ENCODE results near the gene SCGB2A2. TPM values are rescaled to one million over a fixed set of nuclear protein-coding genes. Genes with fewer than 3 reads are reported as not detected.

The SCGB2A2 gene
- not detected for total RNA-seq (ENCODE audit: unreplicated experiment)
- long read RNA-seq, result 0 reads

DNA sequence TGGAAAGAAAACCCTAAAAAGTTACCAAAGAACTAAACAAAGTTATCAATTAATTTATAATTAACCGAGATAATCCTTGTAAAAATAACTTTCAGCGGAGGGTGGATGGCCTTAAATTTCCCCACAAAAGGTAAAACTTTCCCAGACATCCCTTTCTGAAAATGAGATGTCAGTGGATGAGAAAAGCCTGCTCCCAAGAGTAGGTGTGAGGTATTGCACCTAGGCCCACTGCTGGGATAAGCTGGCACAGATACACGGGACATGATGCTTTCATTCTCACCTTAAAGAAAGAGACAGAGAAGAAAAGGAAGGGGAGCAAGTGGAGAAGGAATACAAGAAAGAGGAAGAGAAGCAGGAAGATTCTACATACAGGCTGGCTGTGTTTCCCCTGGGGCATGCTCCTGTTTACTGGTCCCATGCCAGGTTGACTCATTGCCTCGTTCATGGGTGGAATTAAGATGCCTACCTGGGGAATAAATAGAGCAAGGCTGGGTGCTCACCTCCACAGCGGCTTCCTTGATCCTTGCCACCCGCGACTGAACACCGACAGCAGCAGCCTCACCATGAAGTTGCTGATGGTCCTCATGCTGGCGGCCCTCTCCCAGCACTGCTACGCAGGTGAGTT, at the start of gene SCGB2A2:
SCGB2A2 (plus strand) TSS at position 505 of the 625 bp plus-strand sequence; CDS start at position 564, 59 bp downstream.
- Mint-ChIP-seq H3K9me3 (ENCODE audit: unreplicated experiment) (no peaks in the 10 kb centered on the region), H3K27me3 (ENCODE audit: unreplicated experiment) (peaks cover 5% of the 10 kb centered on the region), H3K4me1 (ENCODE audit: low read depth, unreplicated experiment) (no peaks in the 10 kb centered on the region), H3K36me3 (ENCODE audit: unreplicated experiment) (no peaks in the 10 kb centered on the region), H3K27ac (ENCODE audit: unreplicated experiment) (no peak within 1 kb of the TSS), H3K4me3 (ENCODE audit: unreplicated experiment) (no peak within 1 kb of the TSS)
- no peak for DNase-seq
- TF ChIP-seq, protein P1, sequence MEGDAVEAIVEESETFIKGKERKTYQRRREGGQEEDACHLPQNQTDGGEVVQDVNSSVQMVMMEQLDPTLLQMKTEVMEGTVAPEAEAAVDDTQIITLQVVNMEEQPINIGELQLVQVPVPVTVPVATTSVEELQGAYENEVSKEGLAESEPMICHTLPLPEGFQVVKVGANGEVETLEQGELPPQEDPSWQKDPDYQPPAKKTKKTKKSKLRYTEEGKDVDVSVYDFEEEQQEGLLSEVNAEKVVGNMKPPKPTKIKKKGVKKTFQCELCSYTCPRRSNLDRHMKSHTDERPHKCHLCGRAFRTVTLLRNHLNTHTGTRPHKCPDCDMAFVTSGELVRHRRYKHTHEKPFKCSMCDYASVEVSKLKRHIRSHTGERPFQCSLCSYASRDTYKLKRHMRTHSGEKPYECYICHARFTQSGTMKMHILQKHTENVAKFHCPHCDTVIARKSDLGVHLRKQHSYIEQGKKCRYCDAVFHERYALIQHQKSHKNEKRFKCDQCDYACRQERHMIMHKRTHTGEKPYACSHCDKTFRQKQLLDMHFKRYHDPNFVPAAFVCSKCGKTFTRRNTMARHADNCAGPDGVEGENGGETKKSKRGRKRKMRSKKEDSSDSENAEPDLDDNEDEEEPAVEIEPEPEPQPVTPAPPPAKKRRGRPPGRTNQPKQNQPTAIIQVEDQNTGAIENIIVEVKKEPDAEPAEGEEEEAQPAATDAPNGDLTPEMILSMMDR (IDR thresholded peaks at IDR 0.05; ENCODE audit: partially characterized antibody, unreplicated experiment), result no peak

DNA sequence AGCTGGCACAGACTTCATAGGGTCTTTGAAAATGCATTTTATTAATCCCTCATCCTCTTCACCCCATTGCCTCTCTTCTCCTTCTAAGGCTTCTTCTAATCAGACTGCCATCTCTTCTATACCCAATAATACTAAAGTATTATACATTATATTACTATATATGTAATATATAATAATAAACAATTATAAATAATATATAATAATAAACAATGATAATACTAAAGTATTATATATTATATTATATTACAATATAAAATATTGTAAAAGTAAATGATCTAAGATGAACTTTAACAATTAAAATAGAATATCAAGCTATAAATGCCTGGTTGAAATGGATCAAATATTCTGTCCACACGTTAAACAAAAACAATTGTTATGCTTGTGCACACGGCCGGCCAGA, 48.5 kb upstream of the SCGB2A2 start:
- Mint-ChIP-seq H3K4me3 (ENCODE audit: unreplicated experiment) (no peak overlapping the region), H3K27me3 (ENCODE audit: unreplicated experiment) (no peaks in the 10 kb centered on the region), H3K27ac (ENCODE audit: unreplicated experiment) (no peak overlapping the region), H3K36me3 (ENCODE audit: unreplicated experiment) (peaks cover 23% of the 10 kb centered on the region), H3K9me3 (ENCODE audit: unreplicated experiment) (peaks cover 10% of the 10 kb centered on the region), H3K4me1 (ENCODE audit: low read depth, unreplicated experiment) (peaks cover 3% of the 10 kb centered on the region)
- DNase-seq, result no peak
- TF ChIP-seq, protein P1 (IDR thresholded peaks at IDR 0.05; ENCODE audit: partially characterized antibody, unreplicated experiment), result no peak

DNA sequence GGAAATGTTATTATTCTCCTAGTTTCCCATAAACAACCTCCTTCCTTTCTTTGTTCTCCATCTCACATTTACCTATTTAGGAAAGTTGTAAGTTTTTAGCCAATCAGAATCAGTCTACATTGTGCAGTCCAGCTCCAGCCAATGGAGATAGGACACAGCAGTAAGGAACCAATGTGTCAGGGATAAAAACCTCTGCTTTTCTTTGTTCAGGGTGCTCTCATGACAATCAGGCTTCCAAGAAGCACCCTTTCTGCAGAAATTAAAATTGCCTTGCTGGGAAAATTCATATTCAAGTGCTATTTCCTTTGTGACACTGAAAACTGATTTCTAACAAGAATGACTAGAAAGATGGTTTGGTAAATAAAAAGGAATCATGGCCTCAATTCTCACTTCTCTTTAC, 46.9 kb upstream of the SCGB2A2 start:
- peaks cover 23% of the 10 kb centered on the region for H3K36me3 Mint-ChIP-seq (ENCODE audit: unreplicated experiment)
- no peak overlapping the region for H3K27ac Mint-ChIP-seq (ENCODE audit: unreplicated experiment)

DNA sequence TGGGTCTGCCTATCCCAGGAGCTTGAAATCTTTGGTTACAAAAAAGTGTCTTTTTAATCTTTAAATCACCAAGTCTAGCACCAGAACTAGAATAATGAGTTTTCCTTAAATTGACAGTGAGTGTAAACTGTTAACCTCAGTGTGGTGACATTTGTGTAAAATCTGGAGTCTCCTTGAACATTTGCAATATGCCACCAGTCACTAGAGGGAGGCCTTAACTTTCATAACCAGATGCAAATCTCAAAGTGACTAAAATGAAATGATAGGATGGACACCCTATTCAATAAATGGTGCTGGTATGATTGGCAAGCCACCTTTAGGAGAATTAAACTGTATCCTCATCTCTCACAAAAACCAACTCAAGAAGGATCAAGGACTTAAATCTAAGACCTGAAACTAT, 36.2 kb upstream of the SCGB2A2 start:
- Mint-ChIP-seq H3K36me3 (ENCODE audit: unreplicated experiment) (no peaks in the 10 kb centered on the region), H3K4me1 (ENCODE audit: low read depth, unreplicated experiment) (no peaks in the 10 kb centered on the region), H3K27ac (ENCODE audit: unreplicated experiment) (no peak overlapping the region), H3K9me3 (ENCODE audit: unreplicated experiment) (no peaks in the 10 kb centered on the region), H3K4me3 (ENCODE audit: unreplicated experiment) (no peak overlapping the region), H3K27me3 (ENCODE audit: unreplicated experiment) (peaks cover 2% of the 10 kb centered on the region)
- TF ChIP-seq, protein P1 (IDR thresholded peaks at IDR 0.05; ENCODE audit: partially characterized antibody, unreplicated experiment), result no peak
- no peak for DNase-seq

More for the DNA sequence above, 46.9 kb upstream of the SCGB2A2 start:
- TF ChIP-seq, protein P1 (IDR thresholded peaks at IDR 0.05; ENCODE audit: partially characterized antibody, unreplicated experiment), result no peak
- Mint-ChIP-seq H3K4me1 (ENCODE audit: low read depth, unreplicated experiment) (no peaks in the 10 kb centered on the region), H3K4me3 (ENCODE audit: unreplicated experiment) (no peak overlapping the region), H3K9me3 (ENCODE audit: unreplicated experiment) (peaks cover 10% of the 10 kb centered on the region), H3K27me3 (ENCODE audit: unreplicated experiment) (no peaks in the 10 kb centered on the region)
- DNase-seq, result no peak

DNA sequence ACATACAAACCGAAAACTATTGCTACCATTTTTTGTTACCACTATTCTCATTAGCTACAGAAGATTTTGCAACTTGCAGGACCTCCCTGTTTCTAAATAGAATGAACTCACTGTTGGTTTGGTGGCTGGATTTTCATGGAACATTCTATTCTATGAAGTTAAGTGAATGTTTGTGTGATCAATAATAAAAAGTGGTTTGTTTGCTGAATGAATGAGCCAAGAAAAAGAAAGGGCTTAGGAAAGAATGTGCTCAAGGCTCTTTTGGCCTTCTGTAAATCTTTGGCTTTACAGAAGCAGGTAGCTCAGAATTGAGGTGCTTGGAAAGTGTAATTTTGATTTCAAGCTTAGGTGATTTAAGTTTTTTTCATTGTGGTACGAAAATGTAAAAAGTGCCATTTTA, 33.8 kb upstream of the SCGB2A2 start:
- peaks cover 2% of the 10 kb centered on the region for H3K27me3 Mint-ChIP-seq (ENCODE audit: unreplicated experiment)
- H3K27ac Mint-ChIP-seq (ENCODE audit: unreplicated experiment), result no peak overlapping the region
- no peaks in the 10 kb centered on the region for H3K36me3 Mint-ChIP-seq (ENCODE audit: unreplicated experiment)
- DNase-seq, result no peak
- no peaks in the 10 kb centered on the region for H3K4me1 Mint-ChIP-seq (ENCODE audit: low read depth, unreplicated experiment)
- peaks cover 1% of the 10 kb centered on the region for H3K9me3 Mint-ChIP-seq (ENCODE audit: unreplicated experiment)
- TF ChIP-seq, protein P1 (IDR thresholded peaks at IDR 0.05; ENCODE audit: partially characterized antibody, unreplicated experiment), result no peak
- H3K4me3 Mint-ChIP-seq (ENCODE audit: unreplicated experiment), result no peak overlapping the region

All from glutamatergic neuron (in vitro differentiated cells).